GM18907 (cell line): ENCODE data around the gene IFNG.

Experiments used
- ATAC-seq: cut with Tn5 transposase; IDR thresholded peaks from one replicate; pipeline ENCODE4 v1.9.1; 2021; ENCODE audit warnings: mild to moderate bottlenecking, moderate library complexity; ENCODE audit not compliant: unreplicated experiment

The IFNG gene

GRCh38 chr12:68118096-68118755 lies 41.3 kb downstream of the IFNG start:
- no peak for ATAC-seq

- no peak for ATAC-seq
Observed at GRCh38 chr12:68117661-68118060, 41.9 kb downstream of the IFNG start.

GRCh38 chr12:68115281-68115680 lies 44.3 kb downstream of the IFNG start:
- ATAC-seq = no peak

- ATAC-seq = no peak
Observed at GRCh38 chr12:68114606-68115005, 44.9 kb downstream of the IFNG start.

- ATAC-seq = no peak
Observed at GRCh38 chr12:68113644-68114043, 45.9 kb downstream of the IFNG start.

GRCh38 chr12:68111995-68112394 lies 47.5 kb downstream of the IFNG start:
- ATAC-seq = no peak

- no peak for ATAC-seq
Observed at GRCh38 chr12:68109444-68110217, 49.9 kb downstream of the IFNG start.

GRCh38 chr12:68109001-68109400 lies 50.5 kb downstream of the IFNG start:
- ATAC-seq = no peak

- no peak for ATAC-seq
Observed at GRCh38 chr12:68106660-68107059, 52.9 kb downstream of the IFNG start.

- no peak for ATAC-seq
Observed at GRCh38 chr12:68106160-68106559, 53.4 kb downstream of the IFNG start.
